Nephron (organoid): Measurements from ENCODE around the gene ALPK3.
A peak's percentile ranks its signal among the peaks of the same experiment; 100 is the strongest.

Source experiments
- H3K27ac Mint-ChIP-seq, 3 experiments: 2 replicates each; pipeline ENCODE4 v1.8.0; 2020; ENCODE audit warnings: mixed read lengths in 3 of 3, mild to moderate bottlenecking in 2 of 3, moderate library complexity in 1 of 3
- H3K27me3 Mint-ChIP-seq: 2 replicates; pipeline ENCODE4 v1.8.0; 2021; ENCODE audit warnings: low read depth, mild to moderate bottlenecking, moderate library complexity, mixed read lengths
- H3K36me3 Mint-ChIP-seq: 2 replicates; pipeline ENCODE4 v1.8.0; 2020; ENCODE audit warnings: low read depth, mixed read lengths
- H3K4me1 Mint-ChIP-seq: 2 replicates; pipeline ENCODE4 v1.8.0; 2020; ENCODE audit warnings: mixed read lengths
- H3K4me3 Mint-ChIP-seq, 3 experiments: 2 replicates each; pipeline ENCODE4 v1.8.0; 2020; ENCODE audit warnings: mild to moderate bottlenecking in 3 of 3, mixed read lengths in 3 of 3, moderate library complexity in 2 of 3
- H3K9me3 Mint-ChIP-seq: 2 replicates; pipeline ENCODE4 v1.8.0; 2020; ENCODE audit warnings: mixed read lengths
- TF ChIP-seq, protein P1 (sequence below), 3 experiments: fragments of 200-600 bp; sonication (generic); IDR thresholded peaks; one replicate each; pipeline ENCODE4 v1.5.0; 2021; ENCODE audit warnings: antibody characterized with exemption in 3 of 3; ENCODE audit not compliant: unreplicated experiment in 3 of 3

Gene ALPK3

GRCh38 chr15:84780492-84780891 lies 36.7 kb upstream of the ALPK3 start:
- Mint-ChIP-seq H3K4me3 (no peak overlapping the region), H3K9me3 (no peaks in the 10 kb centered on the region), H3K4me1 (peaks cover 6% of the 10 kb centered on the region), H3K27me3 (no peaks in the 10 kb centered on the region), H3K36me3 (peaks cover 60% of the 10 kb centered on the region), H3K27ac (no peak overlapping the region)
- TF ChIP-seq, protein P1, sequence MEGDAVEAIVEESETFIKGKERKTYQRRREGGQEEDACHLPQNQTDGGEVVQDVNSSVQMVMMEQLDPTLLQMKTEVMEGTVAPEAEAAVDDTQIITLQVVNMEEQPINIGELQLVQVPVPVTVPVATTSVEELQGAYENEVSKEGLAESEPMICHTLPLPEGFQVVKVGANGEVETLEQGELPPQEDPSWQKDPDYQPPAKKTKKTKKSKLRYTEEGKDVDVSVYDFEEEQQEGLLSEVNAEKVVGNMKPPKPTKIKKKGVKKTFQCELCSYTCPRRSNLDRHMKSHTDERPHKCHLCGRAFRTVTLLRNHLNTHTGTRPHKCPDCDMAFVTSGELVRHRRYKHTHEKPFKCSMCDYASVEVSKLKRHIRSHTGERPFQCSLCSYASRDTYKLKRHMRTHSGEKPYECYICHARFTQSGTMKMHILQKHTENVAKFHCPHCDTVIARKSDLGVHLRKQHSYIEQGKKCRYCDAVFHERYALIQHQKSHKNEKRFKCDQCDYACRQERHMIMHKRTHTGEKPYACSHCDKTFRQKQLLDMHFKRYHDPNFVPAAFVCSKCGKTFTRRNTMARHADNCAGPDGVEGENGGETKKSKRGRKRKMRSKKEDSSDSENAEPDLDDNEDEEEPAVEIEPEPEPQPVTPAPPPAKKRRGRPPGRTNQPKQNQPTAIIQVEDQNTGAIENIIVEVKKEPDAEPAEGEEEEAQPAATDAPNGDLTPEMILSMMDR (IDR thresholded peaks at IDR 0.05; ENCODE audit: unreplicated experiment in 3 of 3): no peak

DNA sequence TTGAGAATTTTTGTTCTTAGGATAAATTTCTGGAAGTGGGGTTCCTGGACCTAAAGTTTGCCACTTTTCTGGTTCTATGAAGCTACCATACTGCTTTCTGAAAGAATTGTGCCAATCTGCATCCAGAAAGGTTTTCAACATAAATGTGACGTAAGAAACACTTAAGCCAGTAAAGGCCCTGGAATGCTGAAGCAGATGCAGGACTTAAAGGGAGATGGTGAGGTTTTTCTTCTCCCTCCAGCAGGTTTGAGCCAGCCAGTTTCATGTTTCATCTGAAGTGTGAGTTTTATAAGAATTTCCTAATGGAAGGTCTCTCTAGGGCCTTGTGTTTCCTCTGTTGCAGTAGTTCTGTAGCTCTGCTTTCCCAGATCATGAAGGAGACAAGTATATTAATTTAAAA lies 35.7 kb upstream of the ALPK3 start:
- Mint-ChIP-seq H3K9me3 (no peaks in the 10 kb centered on the region), H3K4me3 (no peak overlapping the region), H3K27ac (no peak overlapping the region), H3K27me3 (no peaks in the 10 kb centered on the region), H3K4me1 (peaks cover 6% of the 10 kb centered on the region), H3K36me3 (peaks cover 64% of the 10 kb centered on the region)
- TF ChIP-seq, protein P1 (IDR thresholded peaks at IDR 0.05; ENCODE audit: unreplicated experiment in 3 of 3): no peak

- Mint-ChIP-seq H3K9me3 (no peaks in the 10 kb centered on the region), H3K27ac (peak overlapping the region in 1 of 3 experiments; percentile 35), H3K4me3 (no peak overlapping the region), H3K4me1 (peaks cover 9% of the 10 kb centered on the region), H3K27me3 (no peaks in the 10 kb centered on the region), H3K36me3 (peaks cover 64% of the 10 kb centered on the region)
- TF ChIP-seq, protein P1 (IDR thresholded peaks at IDR 0.05; ENCODE audit: unreplicated experiment in 3 of 3): no peak
These were observed 34.8 kb upstream of the ALPK3 start for GRCh38 chr15:84782346-84782745.

DNA sequence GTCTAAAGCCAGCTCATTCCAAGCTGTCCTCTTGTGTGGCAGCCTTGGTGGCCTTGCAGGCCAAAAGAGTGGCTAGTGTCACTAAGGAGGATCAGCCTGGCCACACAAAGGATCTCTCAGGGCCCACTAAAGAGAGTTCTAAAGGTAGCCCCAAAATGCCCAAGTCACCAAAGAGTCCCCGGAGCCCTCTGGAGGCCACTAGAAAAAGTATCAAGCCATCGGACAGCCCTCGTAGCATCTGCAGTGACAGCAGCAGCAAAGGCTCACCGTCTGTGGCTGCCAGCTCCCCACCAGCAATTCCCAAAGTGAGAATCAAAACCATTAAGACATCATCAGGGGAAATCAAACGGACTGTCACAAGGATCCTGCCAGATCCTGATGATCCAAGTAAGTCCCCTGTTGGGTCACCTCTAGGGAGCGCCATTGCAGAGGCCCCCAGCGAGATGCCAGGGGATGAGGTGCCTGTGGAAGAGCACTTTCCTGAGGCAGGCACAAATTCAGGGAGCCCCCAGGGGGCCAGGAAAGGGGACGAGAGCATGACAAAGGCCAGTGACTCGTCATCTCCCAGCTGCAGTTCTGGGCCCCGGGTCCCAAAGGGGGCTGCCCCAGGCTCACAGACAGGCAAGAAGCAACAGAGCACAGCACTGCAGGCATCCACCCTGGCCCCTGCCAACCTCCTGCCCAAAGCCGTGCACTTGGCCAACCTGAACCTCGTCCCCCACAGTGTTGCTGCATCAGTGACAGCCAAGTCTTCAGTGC lies 33.5 kb upstream of the ALPK3 start:
- TF ChIP-seq, protein P1 (IDR thresholded peaks at IDR 0.05; ENCODE audit: unreplicated experiment in 3 of 3): no peak
- H3K4me1 Mint-ChIP-seq: peaks cover 11% of the 10 kb centered on the region

GRCh38 chr15:84784262-84784661 lies 32.9 kb upstream of the ALPK3 start:
- no peaks in the 10 kb centered on the region for H3K9me3 Mint-ChIP-seq
- no peak overlapping the region for H3K4me3 Mint-ChIP-seq
- H3K27me3 Mint-ChIP-seq: no peaks in the 10 kb centered on the region
- TF ChIP-seq, protein P1 (IDR thresholded peaks at IDR 0.05; ENCODE audit: unreplicated experiment in 3 of 3): no peak
- peaks cover 10% of the 10 kb centered on the region for H3K4me1 Mint-ChIP-seq
- H3K36me3 Mint-ChIP-seq: peaks cover 67% of the 10 kb centered on the region
- H3K27ac Mint-ChIP-seq: no peak overlapping the region

More for the DNA sequence above, 33.5 kb upstream of the ALPK3 start:
- Mint-ChIP-seq H3K27me3 (no peaks in the 10 kb centered on the region), H3K9me3 (no peaks in the 10 kb centered on the region), H3K27ac (no peak overlapping the region), H3K36me3 (peaks cover 68% of the 10 kb centered on the region), H3K4me3 (no peak overlapping the region)

GRCh38 chr15:84785053-84785452 lies 32.1 kb upstream of the ALPK3 start:
- TF ChIP-seq, protein P1 (IDR thresholded peaks at IDR 0.05; ENCODE audit: unreplicated experiment in 3 of 3): no peak
- Mint-ChIP-seq H3K27ac (peak overlapping the region in 1 of 3 experiments; percentile 43), H3K4me3 (no peak overlapping the region), H3K9me3 (no peaks in the 10 kb centered on the region), H3K36me3 (peaks cover 67% of the 10 kb centered on the region), H3K27me3 (no peaks in the 10 kb centered on the region), H3K4me1 (peaks cover 10% of the 10 kb centered on the region)
